ENCODE results near the gene C17orf100. TPM values are rescaled to one million over a fixed set of nuclear protein-coding genes. Genes with fewer than 3 reads are reported as not detected.
A peak's percentile ranks its signal among the peaks of the same experiment; 100 is the strongest.

Gene C17orf100
- total RNA-seq, 1 experiment from 2014 or later: 0.70 TPM

- Histone ChIP-seq H2AFZ (ENCODE audit: low read length) (no peak overlapping the region), H2BK120ac (ENCODE audit: low read depth, low read length, poor library complexity, severe bottlenecking) (no peak overlapping the region), H2AK5ac (ENCODE audit: insufficient read length, low read length) (no peak overlapping the region), H3K56ac (ENCODE audit: insufficient read length, low read depth, low read length) (no peak overlapping the region), H3K9ac (ENCODE audit: extremely low read depth, insufficient read length, low read length) (no peak overlapping the region), H3K18ac (ENCODE audit: insufficient read length, low read depth, low read length) (no peak overlapping the region), H2BK12ac (ENCODE audit: insufficient read length, low read depth, low read length) (no peak overlapping the region), H3K23me2 (ENCODE audit: insufficient read length, low read depth, low read length, poor library complexity, severe bottlenecking) (no peaks in the 10 kb centered on the region), H4K91ac (ENCODE audit: insufficient read length, low read depth, low read length) (no peak overlapping the region), H3K14ac (ENCODE audit: insufficient read depth, low read length) (no peak overlapping the region; the same call in 1 of the 2 replicates), H3K27me3 (ENCODE audit: insufficient read depth, low read length) (peaks cover 4% of the 10 kb centered on the region), H3K4ac (ENCODE audit: low read depth, low read length) (no peak overlapping the region), H4K20me1 (ENCODE audit: control insufficient read depth, insufficient read depth, insufficient read length) (no peaks in the 10 kb centered on the region), H3K4me2 (ENCODE audit: insufficient read depth, insufficient read length, low read length) (no peak overlapping the region), H3K4me1 (ENCODE audit: insufficient read depth, low read length) (no peaks in the 10 kb centered on the region), H3K9me3 (ENCODE audit: control insufficient read depth, low read depth, low read length) (no peaks in the 10 kb centered on the region), H3K79me1 (ENCODE audit: insufficient read depth, low read depth, low read length, poor library complexity, severe bottlenecking) (no peaks in the 10 kb centered on the region), H3K27ac (ENCODE audit: insufficient read length, low read depth, low read length) (no peak overlapping the region), H4K5ac (ENCODE audit: insufficient read length, low read depth, low read length) (no peak overlapping the region), H2BK15ac (ENCODE audit: low read depth, low read length) (no peak overlapping the region), H2BK5ac (ENCODE audit: insufficient read length, low read length) (no peak overlapping the region), H2BK20ac (ENCODE audit: low read depth, low read length, poor library complexity, severe bottlenecking) (no peak overlapping the region), H3K79me2 (ENCODE audit: insufficient read depth, low read length) (no peaks in the 10 kb centered on the region), H3T11ph (ENCODE audit: low read length) (no peak overlapping the region), H3K23ac (ENCODE audit: insufficient read length, low read depth, low read length) (no peak overlapping the region), H4K8ac (replicated peaks; ENCODE audit: insufficient read length, low read depth, low read length) (no peak overlapping the region)
- H3K4me3 Mint-ChIP-seq: no peak overlapping the region
- H3K9me3 Mint-ChIP-seq: no peaks in the 10 kb centered on the region
- peak; percentile 58 for DNase-seq
- no peak for TF ChIP-seq CTCF (conservative IDR thresholded peaks at IDR 0.05)
- H3K4me1 Mint-ChIP-seq: peaks cover 0 to 4% of the 10 kb centered on the region in 2 experiments; a peak in 1 of 4 replicates
- H3K27me3 Mint-ChIP-seq (ENCODE audit: low read depth): peaks cover 41% of the 10 kb centered on the region
- no CpG with 5 or more reads among the region's 10 CpGs for WGBS (ENCODE audit: extremely low coverage, insufficient read length, low lambda C conversion rate)
- no peaks in the 10 kb centered on the region for H3K36me3 Mint-ChIP-seq (ENCODE audit: insufficient read depth in 1 of 3, low read depth in 3 of 3)
- no peak overlapping the region for H3K27ac Mint-ChIP-seq
These were observed 18.1 kb downstream of the C17orf100 start for GRCh38 chr17:6669479-6670212.

All from H9 (cell line).